LNCAP (cell line): ENCODE results near the gene TNFSF9.

Experiments
- CTCF ChIP-seq: fragments of 450-650 bp; IDR thresholded peaks from 2 replicates; pipeline ENCODE4 v1.5.1; 2017; ENCODE audit warnings: mild to moderate bottlenecking

TNFSF9 gene

GRCh38 chr19:6514926-6515544 lies 15.8 kb upstream of the TNFSF9 start:
- TF ChIP-seq CTCF, result no peak

GRCh38 chr19:6516018-6516658 lies 14.7 kb upstream of the TNFSF9 start:
- no peak for TF ChIP-seq CTCF

GRCh38 chr19:6516659-6517291 lies 14.1 kb upstream of the TNFSF9 start:
- peak; percentile 98 for TF ChIP-seq CTCF

GRCh38 chr19:6518145-6518911 lies 12.5 kb upstream of the TNFSF9 start:
- no peak for TF ChIP-seq CTCF

- no peak for TF ChIP-seq CTCF
Observed at GRCh38 chr19:6519289-6519688, 11.5 kb upstream of the TNFSF9 start.

- TF ChIP-seq CTCF, result no peak
Observed at GRCh38 chr19:6521718-6522646, 8.8 kb upstream of the TNFSF9 start.

GRCh38 chr19:6522712-6523111 lies 8.1 kb upstream of the TNFSF9 start:
- no peak for TF ChIP-seq CTCF
